ENCODE measurements around the gene NDOR1. TPM values are rescaled to one million over a fixed set of nuclear protein-coding genes. Genes with fewer than 3 reads are reported as not detected.
A peak's percentile ranks its signal among the peaks of the same experiment; 100 is the strongest.
"Not testable (repeated sequence)": the region's sequence is repeated elsewhere in the genome, so short reads cannot be mapped to it uniquely, and the experiment has no call there.

NDOR1 gene
- total RNA-seq, 1 donor from 2014 or later: 31.6 TPM

DNA sequence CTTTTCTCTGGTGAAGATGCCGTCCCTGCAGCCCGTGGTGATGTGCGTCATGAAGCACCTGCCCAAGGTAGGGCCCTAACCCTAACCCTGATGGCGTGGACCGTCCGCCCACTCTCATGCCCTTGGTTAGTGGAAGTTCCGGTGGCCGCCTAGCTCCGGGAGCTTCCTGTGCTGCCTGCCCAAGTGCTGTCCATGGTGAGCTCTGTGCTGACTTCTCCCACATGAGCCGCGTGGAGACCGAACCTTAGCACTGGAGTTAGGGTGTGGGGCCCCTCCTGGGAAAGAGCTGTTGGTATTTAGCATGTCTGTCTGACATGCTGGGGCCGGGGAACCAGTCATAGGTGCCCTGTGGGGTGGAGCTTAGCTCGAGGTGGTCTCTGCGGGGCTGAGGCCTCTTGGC lies 50.9 kb downstream of the NDOR1 start:
- H3K9me3 Mint-ChIP-seq (ENCODE audit: unreplicated experiment): peaks cover 5% of the 10 kb centered on the region
- H3K27me3 Mint-ChIP-seq (ENCODE audit: unreplicated experiment): peaks cover 2% of the 10 kb centered on the region
- no peak overlapping the region for H3K27ac Mint-ChIP-seq (ENCODE audit: unreplicated experiment)
- H3K4me1 Mint-ChIP-seq (ENCODE audit: low read depth, unreplicated experiment): peaks cover 1% of the 10 kb centered on the region
- TF ChIP-seq, protein P1, sequence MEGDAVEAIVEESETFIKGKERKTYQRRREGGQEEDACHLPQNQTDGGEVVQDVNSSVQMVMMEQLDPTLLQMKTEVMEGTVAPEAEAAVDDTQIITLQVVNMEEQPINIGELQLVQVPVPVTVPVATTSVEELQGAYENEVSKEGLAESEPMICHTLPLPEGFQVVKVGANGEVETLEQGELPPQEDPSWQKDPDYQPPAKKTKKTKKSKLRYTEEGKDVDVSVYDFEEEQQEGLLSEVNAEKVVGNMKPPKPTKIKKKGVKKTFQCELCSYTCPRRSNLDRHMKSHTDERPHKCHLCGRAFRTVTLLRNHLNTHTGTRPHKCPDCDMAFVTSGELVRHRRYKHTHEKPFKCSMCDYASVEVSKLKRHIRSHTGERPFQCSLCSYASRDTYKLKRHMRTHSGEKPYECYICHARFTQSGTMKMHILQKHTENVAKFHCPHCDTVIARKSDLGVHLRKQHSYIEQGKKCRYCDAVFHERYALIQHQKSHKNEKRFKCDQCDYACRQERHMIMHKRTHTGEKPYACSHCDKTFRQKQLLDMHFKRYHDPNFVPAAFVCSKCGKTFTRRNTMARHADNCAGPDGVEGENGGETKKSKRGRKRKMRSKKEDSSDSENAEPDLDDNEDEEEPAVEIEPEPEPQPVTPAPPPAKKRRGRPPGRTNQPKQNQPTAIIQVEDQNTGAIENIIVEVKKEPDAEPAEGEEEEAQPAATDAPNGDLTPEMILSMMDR (IDR thresholded peaks at IDR 0.05; ENCODE audit: partially characterized antibody, unreplicated experiment): no peak
- peak overlapping the region; percentile 84 for H3K4me3 Mint-ChIP-seq (ENCODE audit: unreplicated experiment)
- no peaks in the 10 kb centered on the region for H3K36me3 Mint-ChIP-seq (ENCODE audit: unreplicated experiment)
- DNase-seq: no peak

DNA sequence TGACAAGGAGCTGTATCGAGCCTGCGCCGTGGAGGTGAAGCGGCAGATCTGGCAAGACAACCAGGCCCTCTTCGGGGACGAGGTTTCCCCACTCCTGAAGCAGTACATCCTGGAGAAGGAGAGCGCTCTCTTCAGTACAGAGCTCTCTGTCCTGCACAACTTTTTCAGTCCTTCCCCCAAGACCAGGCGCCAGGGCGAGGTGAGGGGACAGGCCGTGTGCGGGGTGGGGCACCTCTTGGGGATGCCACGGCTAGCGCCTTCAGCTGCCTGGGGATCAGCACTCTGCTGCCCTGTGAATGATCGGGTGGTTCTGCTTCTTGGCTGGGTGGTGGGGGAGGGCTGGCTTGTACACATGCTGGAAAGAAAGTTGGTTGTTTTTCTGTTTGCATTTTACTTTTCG lies 51.4 kb downstream of the NDOR1 start:
- peak overlapping the region; percentile 79 for H3K27ac Mint-ChIP-seq (ENCODE audit: unreplicated experiment)
- H3K36me3 Mint-ChIP-seq (ENCODE audit: unreplicated experiment): no peaks in the 10 kb centered on the region
- TF ChIP-seq, protein P1 (IDR thresholded peaks at IDR 0.05; ENCODE audit: partially characterized antibody, unreplicated experiment): no peak
- peaks cover 2% of the 10 kb centered on the region for H3K27me3 Mint-ChIP-seq (ENCODE audit: unreplicated experiment)
- peaks cover 8% of the 10 kb centered on the region for H3K9me3 Mint-ChIP-seq (ENCODE audit: unreplicated experiment)
- H3K4me3 Mint-ChIP-seq (ENCODE audit: unreplicated experiment): peak overlapping the region; percentile 84
- no peak for DNase-seq
- peaks cover 1% of the 10 kb centered on the region for H3K4me1 Mint-ChIP-seq (ENCODE audit: low read depth, unreplicated experiment)

DNA sequence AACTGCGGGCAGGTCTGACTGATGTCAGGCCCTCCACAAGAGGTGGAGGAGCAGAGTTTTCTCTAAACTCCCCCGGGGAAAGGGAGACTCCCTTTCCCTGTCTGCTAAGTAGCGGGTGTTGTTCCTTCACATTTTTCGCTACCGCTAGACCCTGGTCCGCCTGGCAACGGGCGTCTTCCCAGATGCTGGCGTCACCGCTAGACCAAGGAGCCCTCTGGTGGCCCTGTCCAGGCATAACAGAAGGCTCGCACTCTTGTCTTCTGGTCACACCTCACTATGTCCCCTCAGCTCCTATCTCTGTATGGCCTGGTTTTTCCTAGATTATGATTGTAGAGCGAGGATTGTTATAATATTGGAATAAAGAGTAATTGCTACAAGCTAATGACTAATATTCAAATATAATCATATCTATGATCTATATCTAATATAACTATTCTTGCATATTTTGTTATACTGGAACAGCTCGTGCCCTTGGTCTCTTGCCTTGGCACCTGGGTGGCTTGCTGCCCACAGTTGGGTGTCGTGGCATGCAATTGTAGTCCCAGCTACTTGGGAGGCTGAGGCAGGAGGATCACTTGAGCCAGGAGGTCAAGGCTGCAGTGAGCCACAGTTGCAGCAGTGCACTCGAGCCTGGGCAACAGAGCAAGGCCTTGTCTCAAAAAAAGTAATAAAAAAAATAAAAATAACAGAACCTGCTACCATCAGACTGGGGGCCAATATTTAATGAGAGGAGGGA lies 56.8 kb downstream of the NDOR1 start:
- TF ChIP-seq, protein P1 (IDR thresholded peaks at IDR 0.05; ENCODE audit: partially characterized antibody, unreplicated experiment): peak; percentile 53
- H3K4me3 Mint-ChIP-seq (ENCODE audit: unreplicated experiment); H3K9me3 Mint-ChIP-seq (ENCODE audit: unreplicated experiment); H3K4me1 Mint-ChIP-seq (ENCODE audit: low read depth, unreplicated experiment); H3K27me3 Mint-ChIP-seq (ENCODE audit: unreplicated experiment); H3K36me3 Mint-ChIP-seq (ENCODE audit: unreplicated experiment): not testable (repeated sequence)
- H3K27ac Mint-ChIP-seq (ENCODE audit: unreplicated experiment): peak overlapping the region; percentile 33
- peak; percentile 61 for DNase-seq

DNA sequence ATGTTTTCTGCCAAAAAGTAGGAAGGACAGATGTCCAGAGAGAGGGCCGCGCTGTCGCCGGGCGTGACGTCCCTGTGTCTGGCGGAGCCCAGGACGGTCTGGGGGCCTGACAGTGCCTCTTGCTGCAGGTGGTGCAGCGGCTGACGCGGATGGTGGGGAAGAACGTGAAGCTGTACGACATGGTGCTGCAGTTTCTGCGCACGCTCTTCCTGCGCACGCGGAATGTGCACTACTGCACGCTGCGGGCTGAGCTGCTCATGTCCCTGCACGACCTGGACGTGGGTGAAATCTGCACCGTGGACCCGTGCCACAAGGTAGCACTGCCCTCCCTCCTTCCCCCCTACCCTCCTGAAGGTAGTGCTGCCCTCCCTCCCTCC lies 57.4 kb downstream of the NDOR1 start:
- DNase-seq: no peak
- TF ChIP-seq, protein P1 (IDR thresholded peaks at IDR 0.05; ENCODE audit: partially characterized antibody, unreplicated experiment): no peak
- no peaks in the 10 kb centered on the region for H3K4me1 Mint-ChIP-seq (ENCODE audit: low read depth, unreplicated experiment)
- no peaks in the 10 kb centered on the region for H3K27me3 Mint-ChIP-seq (ENCODE audit: unreplicated experiment)
- H3K27ac Mint-ChIP-seq (ENCODE audit: unreplicated experiment): peak overlapping the region; percentile 33
- no peaks in the 10 kb centered on the region for H3K36me3 Mint-ChIP-seq (ENCODE audit: unreplicated experiment)
- peaks cover 5% of the 10 kb centered on the region for H3K9me3 Mint-ChIP-seq (ENCODE audit: unreplicated experiment)
- no peak overlapping the region for H3K4me3 Mint-ChIP-seq (ENCODE audit: unreplicated experiment)

DNA sequence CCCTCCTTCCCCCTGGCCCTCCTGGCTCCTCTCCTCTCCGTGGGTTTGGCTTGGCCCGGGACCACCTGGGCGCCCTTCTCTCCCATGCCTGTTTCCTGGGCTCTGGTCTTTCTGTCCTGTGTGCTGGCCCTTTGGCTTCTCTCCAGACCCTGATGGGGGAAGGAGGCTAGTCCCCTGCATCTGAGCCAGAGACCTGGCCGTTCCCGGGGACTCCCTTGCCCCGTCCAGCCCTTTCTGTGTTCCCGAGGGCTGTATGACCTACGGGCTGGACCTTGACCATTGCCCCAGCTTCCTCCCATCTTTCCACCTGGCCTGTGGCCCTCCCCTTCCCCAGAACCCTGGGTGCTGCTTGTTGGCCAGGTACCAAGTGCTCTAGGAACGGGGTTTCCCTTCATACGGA lies 58.0 kb downstream of the NDOR1 start:
- H3K27ac Mint-ChIP-seq (ENCODE audit: unreplicated experiment): no peak overlapping the region
- DNase-seq: no peak
- H3K4me3 Mint-ChIP-seq (ENCODE audit: unreplicated experiment): no peak overlapping the region
- peaks cover 6% of the 10 kb centered on the region for H3K9me3 Mint-ChIP-seq (ENCODE audit: unreplicated experiment)
- H3K36me3 Mint-ChIP-seq (ENCODE audit: unreplicated experiment): no peaks in the 10 kb centered on the region
- peaks cover under 1% of the 10 kb centered on the region for H3K27me3 Mint-ChIP-seq (ENCODE audit: unreplicated experiment)
- no peaks in the 10 kb centered on the region for H3K4me1 Mint-ChIP-seq (ENCODE audit: low read depth, unreplicated experiment)
- TF ChIP-seq, protein P1 (IDR thresholded peaks at IDR 0.05; ENCODE audit: partially characterized antibody, unreplicated experiment): no peak
